Limb (tissue), 2 donors: ENCODE data around the gene GAD2.

Source experiments
- DNase-seq, 2 donors: peaks; one replicate each; pipeline ENCODE4 v3.0.0-alpha.2; 2016; ENCODE audit errors: extremely low spot score in 2 of 2

GAD2 gene

GRCh38 chr10:26216585-26217395, at the start of gene GAD2:
GAD2 (plus strand) TSS chr10:26216774; CDS start chr10:26216810, 36 bp downstream.
- DNase-seq = peak in 1 of 2 donors; percentile 53

GRCh38 chr10:26169466-26169865, 47.1 kb upstream of the GAD2 start:
- no peak for DNase-seq

- no peak for DNase-seq
These were observed 44.4 kb upstream of the GAD2 start for GRCh38 chr10:26172131-26172530.

- DNase-seq = no peak
These were observed 42.7 kb upstream of the GAD2 start for GRCh38 chr10:26173837-26174236.

GRCh38 chr10:26177341-26177740, 39.2 kb upstream of the GAD2 start:
- DNase-seq = no peak

- DNase-seq = no peak
These were observed 22.3 kb upstream of the GAD2 start for GRCh38 chr10:26194275-26194674.

GRCh38 chr10:26197248-26197647, 19.3 kb upstream of the GAD2 start:
- DNase-seq = no peak

GRCh38 chr10:26198119-26198518, 18.5 kb upstream of the GAD2 start:
- no peak for DNase-seq

GRCh38 chr10:26199841-26200240, 16.7 kb upstream of the GAD2 start:
- no peak for DNase-seq

GRCh38 chr10:26205223-26205622, 11.4 kb upstream of the GAD2 start:
- DNase-seq = no peak

GRCh38 chr10:26211781-26212444, 4.7 kb upstream of the GAD2 start:
- DNase-seq = no peak

- no peak for DNase-seq
These were observed 4.1 kb upstream of the GAD2 start for GRCh38 chr10:26212511-26212910.

- no peak for DNase-seq
These were observed 3.3 kb upstream of the GAD2 start for GRCh38 chr10:26213157-26213800.

GRCh38 chr10:26214004-26214403, 2.6 kb upstream of the GAD2 start:
- no peak for DNase-seq

- DNase-seq = peak in 1 of 2 donors; percentile 43
These were observed 1.8 kb upstream of the GAD2 start for GRCh38 chr10:26214551-26215395.

GRCh38 chr10:26215396-26215934, 1.1 kb upstream of the GAD2 start:
- peak in 1 of 2 donors; percentile 51 for DNase-seq

- DNase-seq = peak; percentile 32 to 86
These were observed 514 bp upstream of the GAD2 start for GRCh38 chr10:26215935-26216584.

- DNase-seq = peak in 1 of 2 donors; percentile 54
These were observed 967 bp downstream of the GAD2 start for GRCh38 chr10:26217396-26218086.

- DNase-seq = no peak
These were observed 3.1 kb downstream of the GAD2 start for GRCh38 chr10:26219676-26220075.

- DNase-seq = no peak
These were observed 4.3 kb downstream of the GAD2 start for GRCh38 chr10:26220901-26221300.
